ENCODE measurements around the gene NHLRC4.

Gene NHLRC4

GRCh38 chr16:525123-525519, 41.7 kb upstream of the NHLRC4 start (continued):
- TF ChIP-seq ZBTB11 (tag by site-specific recombination; conservative IDR thresholded peaks at IDR 0.05; ENCODE audit: low read depth) (no peak), HOXC10 (CRISPR knock-in tag; IDR thresholded peaks at IDR 0.05) (0 out of 2 replicates have a peak, but pooled peaks have one; percentile 22), ZNF121 (tag by site-specific recombination; IDR thresholded peaks at IDR 0.05) (no peak), ZNF521 (tag by site-specific recombination; IDR thresholded peaks at IDR 0.05) (no peak), ZNF404 (tag by site-specific recombination; IDR thresholded peaks at IDR 0.05) (no peak), ZNF18 (tag by site-specific recombination; IDR thresholded peaks at IDR 0.05) (no peak), ZNF214 (tag by site-specific recombination; IDR thresholded peaks at IDR 0.05; ENCODE audit: borderline replicate concordance) (no peak), ZNF391 (tag by site-specific recombination; IDR thresholded peaks at IDR 0.05; ENCODE audit: borderline replicate concordance, low read depth) (no peak), ZNF677 (tag by site-specific recombination; IDR thresholded peaks at IDR 0.05) (no peak), KLF16 (tag by site-specific recombination; IDR thresholded peaks at IDR 0.05) (no peak), ZNF10 (tag by site-specific recombination; IDR thresholded peaks at IDR 0.05) (no peak), TRIM28 (IDR thresholded peaks at IDR 0.05; ENCODE audit: borderline replicate concordance, low read length) (no peak), PRDM2 (tag by site-specific recombination; IDR thresholded peaks at IDR 0.05; ENCODE audit: borderline replicate concordance) (0 out of 2 replicates have a peak, but pooled peaks have one; percentile 45), YY1 (tag by site-specific recombination; IDR thresholded peaks at IDR 0.05) (no peak)

- ChIA-PET POLR2A (interaction anchor here (0.6 to 1.2 kb wide), 2 partner anchors 45 to 63 kb away, joined by 3 to 4 read pairs; no protein-coding TSS in a partner anchor), CTCF (interaction anchor here (0.9 to 1.0 kb wide), 2 partner anchors 133 to 134 kb away, joined by 3 to 4 read pairs; no protein-coding TSS in a partner anchor)
- peak overlapping the region; percentile 97; the same call in 1 of the 2 replicates for H3K27ac ChIP-seq (ENCODE audit: extremely low read depth, low read depth, low read length)
- no peaks in the 10 kb centered on the region for H3K9me3 ChIP-seq (ENCODE audit: control insufficient read depth, insufficient read depth, low read depth, low read length)
- H3K4me3 ChIP-seq (ENCODE audit: low read depth, low read length), result no peak overlapping the region
- H3K4me1 ChIP-seq (ENCODE audit: control insufficient read depth, insufficient read depth, low read length), result peaks cover 8% of the 10 kb centered on the region
- H3K36me3 ChIP-seq (ENCODE audit: control insufficient read depth in 2 of 2, insufficient read depth in 1 of 2, low read length in 2 of 2), result peaks cover 0 to 28% of the 10 kb centered on the region in 2 experiments; a peak in 1 of 3 replicates
- no peak for TF ChIP-seq PRDM2 (tag by site-specific recombination; IDR thresholded peaks at IDR 0.05; ENCODE audit: borderline replicate concordance)
- peak; percentile 56; the same call in 1 of the 2 replicates for TF ChIP-seq ZNF366 (tag by site-specific recombination; conservative IDR thresholded peaks at IDR 0.05)
- no peak for TF ChIP-seq ZNF223 (tag by site-specific recombination; IDR thresholded peaks at IDR 0.05)
- TF ChIP-seq ZNF624 (tag by site-specific recombination; IDR thresholded peaks at IDR 0.05), result no peak
- no peak for TF ChIP-seq ZNF473 (tag by site-specific recombination; IDR thresholded peaks at IDR 0.05)
These were observed 41.2 kb upstream of the NHLRC4 start for GRCh38 chr16:525520-526180.

Data from HEK293 (cell line).